Glutamatergic neuron (in vitro differentiated cells): ENCODE results near the gene RAD51B. TPM values are rescaled to one million over a fixed set of nuclear protein-coding genes. Genes with fewer than 3 reads are reported as not detected.
A peak's percentile ranks its signal among the peaks of the same experiment; 100 is the strongest.

Experiments used
- DNase-seq: peaks from one replicate; pipeline ENCODE4 v3.0.0; 2022
- H3K27ac Mint-ChIP-seq: one replicate; pipeline ENCODE4 v1.8.0; 2020; ENCODE audit warnings: mild to moderate bottlenecking, mixed read lengths, inconsistent platforms; ENCODE audit not compliant: unreplicated experiment
- H3K27me3 Mint-ChIP-seq: one replicate; pipeline ENCODE4 v1.8.0; 2020; ENCODE audit warnings: mild to moderate bottlenecking, moderate library complexity, mixed read lengths, inconsistent platforms; ENCODE audit not compliant: unreplicated experiment
- H3K36me3 Mint-ChIP-seq: one replicate; pipeline ENCODE4 v1.8.0; 2020; ENCODE audit warnings: mild to moderate bottlenecking, mixed read lengths, inconsistent platforms; ENCODE audit not compliant: unreplicated experiment
- H3K4me1 Mint-ChIP-seq: one replicate; pipeline ENCODE4 v1.8.0; 2020; ENCODE audit warnings: mild to moderate bottlenecking, low read depth, mixed read lengths, inconsistent platforms; ENCODE audit not compliant: unreplicated experiment
- H3K4me3 Mint-ChIP-seq: one replicate; pipeline ENCODE4 v1.8.0; 2020; ENCODE audit warnings: mild to moderate bottlenecking, mixed read lengths, inconsistent platforms; ENCODE audit not compliant: unreplicated experiment
- H3K9me3 Mint-ChIP-seq: one replicate; pipeline ENCODE4 v1.8.0; 2020; ENCODE audit warnings: mild to moderate bottlenecking, moderate library complexity, mixed read lengths, inconsistent platforms; ENCODE audit not compliant: unreplicated experiment
- CTCF ChIP-seq: fragments of 200-600 bp; sonication (generic); IDR thresholded peaks from one replicate; pipeline ENCODE4 v1.5.0; 2021; ENCODE audit not compliant: partially characterized antibody, unreplicated experiment
- total RNA-seq: library from RNA; stranded (reverse); fragmentation: NEBNext Ultra II Directional; extraction: Animal tissue kit (Norgen Biotek cat#: 25700); gene quantifications from one replicate; pipeline ENCODE4 v1.2.1, GENCODE V29; 2021; ENCODE audit not compliant: unreplicated experiment

The RAD51B gene
- total RNA-seq, 1 donor from 2014 or later = 9.7 TPM

GRCh38 chr14:68585690-68586089 lies 766.1 kb downstream of the RAD51B start:
- H3K27me3 Mint-ChIP-seq = peaks cover 10% of the 10 kb centered on the region
- TF ChIP-seq CTCF = no peak
- DNase-seq = no peak
- peaks cover 4% of the 10 kb centered on the region for H3K36me3 Mint-ChIP-seq
- peak overlapping the region; percentile 28 for H3K4me3 Mint-ChIP-seq
- no peak overlapping the region for H3K27ac Mint-ChIP-seq
- H3K9me3 Mint-ChIP-seq = peaks cover 23% of the 10 kb centered on the region
- peaks cover 38% of the 10 kb centered on the region for H3K4me1 Mint-ChIP-seq

DNA sequence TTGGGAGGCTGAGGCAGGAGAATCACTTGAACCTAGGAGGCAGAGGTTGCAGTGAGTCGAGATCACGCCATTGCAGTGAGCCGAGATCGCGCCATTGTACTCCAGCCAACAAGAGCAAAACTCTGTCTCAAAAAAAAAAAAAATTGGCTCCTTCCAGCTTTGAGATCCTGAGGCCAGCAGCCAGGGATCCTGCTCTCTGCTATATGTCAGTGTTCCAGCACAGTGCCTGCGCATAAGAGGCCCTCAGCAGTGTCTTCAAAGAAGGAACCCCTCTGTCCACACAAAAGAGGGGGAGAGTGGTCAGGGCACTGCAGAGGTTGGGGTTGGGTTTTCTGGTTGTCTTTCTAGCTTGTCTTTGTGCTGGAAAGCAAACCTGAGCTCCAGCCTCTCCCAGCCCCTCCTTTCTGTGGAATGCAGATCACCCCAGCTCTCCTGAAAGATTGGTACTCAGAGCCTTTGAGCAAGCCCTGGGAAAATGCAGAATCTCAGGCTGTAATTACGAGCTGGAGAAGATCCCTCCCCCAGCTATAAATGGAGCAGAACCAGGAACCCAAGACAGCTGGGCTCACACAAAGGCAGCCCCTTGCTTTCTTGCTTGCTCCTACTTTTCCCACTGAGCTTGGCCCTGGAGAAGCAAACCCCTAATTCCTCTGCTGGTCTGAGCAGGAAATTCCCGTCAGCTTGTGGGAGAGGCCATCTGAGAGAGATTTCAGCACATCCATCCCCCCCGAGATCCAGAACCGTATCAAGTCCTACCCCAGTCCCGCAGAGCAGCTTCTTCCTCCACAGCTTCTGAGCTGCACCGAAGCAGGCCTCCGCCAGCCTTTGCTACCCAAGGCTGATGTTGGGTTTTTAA lies 767.5 kb downstream of the RAD51B start:
- Mint-ChIP-seq H3K4me3 (peak overlapping the region; percentile 34), H3K36me3 (peaks cover 4% of the 10 kb centered on the region), H3K9me3 (peaks cover 14% of the 10 kb centered on the region), H3K27me3 (peaks cover 9% of the 10 kb centered on the region), H3K4me1 (peaks cover 32% of the 10 kb centered on the region), H3K27ac (peak overlapping the region; percentile 59)
- TF ChIP-seq CTCF = no peak
- no peak for DNase-seq

DNA sequence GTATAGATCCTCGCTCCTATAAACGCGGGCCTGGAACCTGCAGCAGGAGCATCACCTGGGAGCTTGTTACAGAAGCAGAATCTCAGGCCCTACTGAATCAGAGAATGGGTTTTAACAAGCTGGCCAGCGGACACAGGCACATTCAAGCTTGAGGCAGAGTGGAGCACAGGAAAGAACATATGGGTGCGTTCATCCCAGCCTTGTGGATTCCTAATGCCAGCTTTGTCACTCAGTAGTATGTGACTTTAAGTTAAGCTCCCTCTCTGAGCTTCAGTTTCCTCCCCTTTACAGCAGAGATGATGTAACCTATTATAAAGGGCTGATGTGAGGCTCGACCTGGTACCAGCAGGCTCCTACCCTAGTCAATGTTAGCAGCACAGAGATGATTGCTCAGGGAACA lies 768.4 kb downstream of the RAD51B start:
- TF ChIP-seq CTCF = no peak
- H3K27ac Mint-ChIP-seq = no peak overlapping the region
- H3K36me3 Mint-ChIP-seq = peaks cover 4% of the 10 kb centered on the region
- peaks cover 32% of the 10 kb centered on the region for H3K4me1 Mint-ChIP-seq
- DNase-seq = no peak
- peaks cover 13% of the 10 kb centered on the region for H3K9me3 Mint-ChIP-seq
- no peak overlapping the region for H3K4me3 Mint-ChIP-seq
- peaks cover 9% of the 10 kb centered on the region for H3K27me3 Mint-ChIP-seq

- TF ChIP-seq CTCF = no peak
- Mint-ChIP-seq H3K27me3 (peaks cover 6% of the 10 kb centered on the region), H3K4me3 (peak overlapping the region; percentile 22), H3K4me1 (peaks cover 34% of the 10 kb centered on the region), H3K27ac (no peak overlapping the region), H3K36me3 (peaks cover under 1% of the 10 kb centered on the region), H3K9me3 (peaks cover 9% of the 10 kb centered on the region)
- DNase-seq = no peak
Observed at GRCh38 chr14:68589447-68590200, 770.0 kb downstream of the RAD51B start.

DNA sequence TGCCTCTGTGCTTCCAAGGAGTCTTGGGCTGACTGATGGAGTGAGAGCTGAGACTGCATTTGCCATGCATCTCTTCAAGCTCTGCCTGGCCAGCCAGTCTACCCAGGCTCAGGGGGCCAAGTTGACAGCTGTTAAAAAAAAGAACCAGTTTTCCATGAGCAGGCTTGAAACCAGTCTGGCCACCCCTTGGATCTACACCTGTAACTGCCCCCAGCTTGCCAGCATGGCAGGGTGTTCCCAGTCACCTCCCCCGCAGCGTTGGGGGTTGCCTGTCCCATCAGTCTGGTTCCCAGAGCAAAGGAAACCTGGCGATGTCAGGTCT lies 770.6 kb downstream of the RAD51B start:
- H3K27ac Mint-ChIP-seq = no peak overlapping the region
- no peaks in the 10 kb centered on the region for H3K36me3 Mint-ChIP-seq
- TF ChIP-seq CTCF = no peak
- no peak for DNase-seq
- peaks cover 31% of the 10 kb centered on the region for H3K4me1 Mint-ChIP-seq
- peaks cover 9% of the 10 kb centered on the region for H3K9me3 Mint-ChIP-seq
- H3K4me3 Mint-ChIP-seq = peak overlapping the region; percentile 22
- peaks cover 6% of the 10 kb centered on the region for H3K27me3 Mint-ChIP-seq
